ENCODE measurements around the gene TP63.

The TP63 gene

DNA sequence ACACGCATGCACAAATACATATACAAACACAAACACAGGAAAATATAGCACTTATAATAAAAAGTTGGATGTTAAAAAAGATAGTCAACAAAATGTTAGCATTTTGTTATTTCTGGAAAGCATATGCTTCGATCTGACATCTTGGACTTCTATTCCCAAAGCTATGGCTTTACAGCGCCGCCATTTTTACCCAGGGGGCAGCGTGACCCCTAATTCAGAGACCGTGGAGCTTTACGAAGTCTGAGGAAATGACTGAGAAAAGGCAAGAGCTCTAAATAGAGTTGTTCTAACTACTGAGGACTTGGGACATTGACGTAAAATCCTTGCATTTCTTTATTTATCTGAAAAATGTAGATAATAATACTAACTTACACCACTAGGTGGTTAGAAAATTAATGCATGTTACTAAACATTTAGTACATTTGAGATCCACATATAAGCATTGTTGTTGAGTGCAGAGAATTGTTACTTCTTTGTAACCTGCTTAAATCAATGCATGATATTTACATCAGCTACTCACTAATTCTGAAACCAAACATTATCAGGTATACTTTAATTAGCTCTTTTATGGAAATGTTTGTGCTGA is 155.4 kb downstream of the TP63 start:
- DNase-seq, result no peak

DNA sequence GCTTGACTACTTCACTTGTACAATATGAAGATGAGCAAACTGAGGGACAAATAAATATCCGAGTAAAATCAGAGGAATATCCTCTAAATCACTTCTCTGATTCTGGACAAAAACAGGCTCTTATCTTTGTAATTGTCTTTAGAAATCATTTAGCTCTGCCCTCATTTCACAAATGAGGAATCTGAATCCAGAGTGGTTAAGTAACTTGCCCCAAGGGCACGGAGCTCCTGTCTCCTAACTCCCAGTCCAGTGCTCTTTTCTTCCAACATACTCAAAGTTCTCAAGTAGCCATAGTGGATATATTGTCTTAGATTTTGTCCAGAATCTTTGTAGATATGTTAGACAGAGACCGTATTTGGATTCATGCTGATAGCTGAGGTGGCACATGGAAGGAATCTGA is 156.0 kb downstream of the TP63 start:
- no peak for DNase-seq

DNA sequence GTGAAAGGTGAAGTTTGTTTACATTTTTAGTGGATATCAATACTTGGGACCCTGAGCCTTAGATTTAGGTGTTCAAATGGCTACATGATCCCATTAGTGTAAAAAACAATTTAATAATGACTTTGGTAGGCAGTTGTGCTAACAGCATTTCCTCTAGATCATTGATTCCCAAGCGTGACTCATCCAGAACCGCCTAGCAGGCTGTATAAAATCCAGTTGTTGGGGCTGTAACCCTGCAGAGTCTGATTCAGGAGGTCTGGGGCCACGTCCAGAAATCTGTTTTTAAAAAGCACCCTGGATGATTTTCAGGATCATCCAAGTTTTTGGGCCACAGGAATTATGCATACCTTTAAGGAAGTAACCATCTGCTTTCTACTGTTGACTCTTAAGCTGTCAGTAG is 156.4 kb downstream of the TP63 start:
- peak; percentile 66 for DNase-seq

DNA sequence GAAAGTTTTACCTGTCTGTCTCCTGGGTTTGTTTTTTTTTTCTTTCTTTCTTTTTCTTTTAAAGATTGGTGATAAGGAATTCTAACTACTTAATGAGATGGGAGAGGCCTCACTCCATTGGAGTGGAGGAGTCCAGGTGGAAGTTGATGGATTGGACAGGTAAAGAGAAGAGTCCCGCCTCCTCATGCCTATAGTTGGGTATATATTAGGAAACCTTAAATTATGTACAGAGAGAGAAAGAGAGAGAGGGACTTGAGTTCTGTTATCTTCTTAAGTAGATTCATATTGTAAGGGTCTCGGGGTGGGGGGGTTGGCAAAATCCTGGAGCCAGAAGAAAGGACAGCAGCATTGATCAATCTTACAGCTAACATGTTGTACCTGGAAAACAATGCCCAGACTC is 158.2 kb downstream of the TP63 start:
- no peak for DNase-seq

DNA sequence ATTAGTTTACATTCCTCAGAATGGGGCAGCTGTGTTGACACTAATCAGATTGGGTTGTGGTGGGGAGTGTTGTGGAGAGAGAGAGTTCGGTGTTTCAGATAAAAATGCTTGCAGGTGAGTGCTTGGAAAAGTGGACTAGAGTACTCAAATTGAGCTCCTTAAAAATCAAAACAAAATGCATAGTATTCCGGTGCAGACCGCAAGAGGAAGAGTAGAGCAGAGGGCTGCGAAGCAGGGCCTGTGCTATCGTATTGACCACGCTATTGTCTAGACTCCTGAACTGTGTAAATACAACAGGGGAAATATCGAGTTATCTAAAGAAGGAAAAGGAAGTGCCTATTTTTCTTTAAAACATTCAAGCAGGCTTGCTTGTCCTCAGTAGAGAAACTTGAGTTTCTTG is 159.5 kb downstream of the TP63 start:
- DNase-seq, result no peak

DNA sequence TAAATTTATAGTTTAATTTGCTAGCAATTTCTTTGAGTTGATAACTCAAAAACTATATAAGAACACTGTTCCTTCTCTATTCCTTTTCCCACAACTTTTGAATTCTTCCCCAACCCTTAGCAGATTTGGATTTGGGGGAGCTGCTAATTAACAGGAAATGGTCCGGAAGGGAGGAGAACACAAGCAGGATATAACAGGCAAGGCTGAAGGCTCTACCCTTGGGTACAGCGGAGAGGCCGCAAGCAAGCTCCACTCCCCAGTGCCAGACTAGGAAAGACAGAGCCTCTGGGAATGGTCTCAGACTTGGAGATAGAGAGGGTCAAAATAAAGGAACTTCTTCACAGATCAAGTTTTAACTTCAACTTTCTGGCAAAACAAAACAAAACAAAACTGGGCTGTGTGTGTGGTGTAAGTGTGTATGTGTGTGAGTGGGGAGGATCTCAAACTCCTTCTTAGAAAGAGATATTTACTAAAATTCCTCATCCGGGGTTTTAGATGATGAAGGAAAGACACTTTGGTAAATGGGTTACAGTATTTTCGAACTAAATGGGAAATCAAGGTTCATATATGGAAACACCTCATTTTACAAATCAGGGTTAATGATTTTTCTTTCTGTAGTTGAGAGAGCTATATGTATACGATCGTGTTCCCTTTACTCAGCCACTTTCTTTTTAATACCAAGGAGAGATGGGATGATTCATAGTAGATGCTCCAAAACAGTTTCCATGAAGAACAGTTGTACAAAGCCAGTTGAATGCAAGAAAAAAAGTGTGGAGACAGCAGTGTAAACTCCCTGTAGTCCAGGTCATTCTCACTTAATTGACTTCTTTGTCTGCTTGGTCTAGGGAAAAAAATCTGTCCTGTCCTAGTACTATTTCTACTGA is 161.1 kb downstream of the TP63 start:
- no peak for DNase-seq

DNA sequence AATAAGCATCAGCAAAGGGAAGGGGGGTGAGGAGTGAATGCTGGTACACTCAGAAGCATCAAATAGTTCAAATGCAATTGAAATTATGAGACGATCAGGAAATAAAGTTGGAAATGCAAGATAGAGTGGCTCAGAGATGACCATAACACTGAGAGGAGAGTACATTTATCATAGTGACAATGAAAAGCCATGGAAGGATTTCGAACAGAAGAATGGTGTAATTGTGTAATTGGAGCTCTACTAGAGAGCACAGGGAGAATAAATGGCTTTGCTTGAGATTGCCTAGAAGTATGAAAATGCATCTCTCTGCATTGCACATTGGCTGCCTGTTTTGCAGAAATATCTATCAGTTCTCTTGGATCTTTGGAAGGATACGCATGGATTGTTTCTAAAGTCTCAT is 163.3 kb downstream of the TP63 start:
- DNase-seq, result no peak

DNA sequence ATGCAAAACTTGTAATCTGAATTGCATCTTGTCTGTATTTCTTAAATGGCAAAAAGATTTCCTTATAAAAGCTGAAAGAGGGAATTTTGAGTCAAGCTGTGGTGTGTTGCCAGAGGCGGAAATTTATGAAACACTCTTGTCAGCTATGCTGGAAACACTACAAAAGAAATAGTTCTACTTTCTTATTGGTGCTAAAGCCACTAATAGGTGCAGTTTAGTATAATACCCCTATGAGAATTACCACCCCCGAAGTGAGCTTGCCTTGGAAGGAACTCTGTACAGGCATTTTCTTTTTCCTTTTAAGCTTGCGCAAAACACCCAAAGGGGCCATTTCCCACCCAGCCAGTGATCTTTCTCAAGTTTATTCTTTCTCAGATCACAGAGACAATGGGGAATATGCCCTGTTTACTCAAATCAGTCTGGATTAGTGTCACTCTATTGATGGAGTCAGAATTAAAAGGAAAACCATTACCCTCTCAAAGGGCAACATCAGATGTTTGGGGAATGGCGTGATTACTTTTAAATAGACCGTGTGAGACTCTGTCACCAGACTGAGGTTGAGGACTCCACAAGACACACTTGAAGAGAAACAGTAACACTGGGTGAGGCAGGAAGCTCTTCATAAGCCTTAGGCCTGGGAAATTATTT is 166.0 kb downstream of the TP63 start:
- DNase-seq, result no peak

DNA sequence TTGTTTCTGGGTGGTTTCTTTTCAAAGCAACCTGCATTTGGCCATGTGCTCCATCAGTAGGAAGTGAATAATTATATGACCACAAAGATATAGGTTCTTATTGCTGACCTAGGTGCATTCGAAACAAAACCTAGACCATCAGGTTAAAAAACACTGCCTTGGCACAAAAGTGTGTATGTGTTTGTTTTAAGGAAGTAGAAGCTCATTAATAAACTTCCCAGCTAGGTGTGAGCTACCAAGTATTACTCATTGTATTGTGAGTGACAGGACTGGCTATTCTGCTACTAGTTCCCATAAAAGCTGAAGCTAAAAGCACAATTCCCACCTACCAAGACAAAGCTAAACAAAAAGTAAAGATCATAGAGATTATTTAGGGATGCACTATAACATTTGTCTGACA is 168.2 kb downstream of the TP63 start:
- no peak for DNase-seq

DNA sequence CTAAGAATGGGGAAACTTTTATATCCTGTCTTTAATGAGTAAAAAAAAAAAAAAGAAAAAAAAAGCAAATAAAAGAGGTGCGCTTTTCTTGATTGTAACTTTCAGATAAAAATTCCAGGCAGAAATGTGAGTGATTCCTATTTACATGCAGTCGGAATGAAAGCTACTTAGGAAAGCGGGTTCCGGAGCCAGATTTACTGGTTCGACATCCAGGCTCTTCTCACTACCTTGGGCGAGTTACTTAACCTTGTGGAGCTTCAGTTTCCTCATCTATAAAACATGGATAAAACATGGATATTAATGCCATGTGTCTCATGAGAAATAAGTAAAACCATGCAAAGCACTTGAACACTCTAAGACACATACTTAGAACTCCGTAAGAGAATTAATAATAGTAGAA is 169.2 kb downstream of the TP63 start:
- DNase-seq, result no peak

DNA sequence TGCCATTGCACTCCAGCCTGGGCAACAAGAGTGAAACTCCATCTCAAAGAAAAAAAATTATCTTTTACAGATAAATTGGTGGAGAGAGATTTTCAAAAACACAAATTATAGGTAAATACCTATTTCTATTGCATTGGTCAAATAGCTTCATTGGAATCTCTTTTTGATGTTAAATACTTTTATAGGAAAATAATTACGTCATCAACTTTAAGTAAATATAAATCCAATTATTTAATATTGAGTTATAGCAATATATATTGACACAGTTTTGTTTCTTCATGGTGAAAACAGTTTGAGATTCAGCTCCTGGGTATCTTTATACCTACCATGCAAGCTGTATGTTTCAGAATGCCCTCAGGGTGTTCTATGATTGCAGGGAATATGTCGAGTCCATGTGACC is 172.1 kb downstream of the TP63 start:
- no peak for DNase-seq

DNA sequence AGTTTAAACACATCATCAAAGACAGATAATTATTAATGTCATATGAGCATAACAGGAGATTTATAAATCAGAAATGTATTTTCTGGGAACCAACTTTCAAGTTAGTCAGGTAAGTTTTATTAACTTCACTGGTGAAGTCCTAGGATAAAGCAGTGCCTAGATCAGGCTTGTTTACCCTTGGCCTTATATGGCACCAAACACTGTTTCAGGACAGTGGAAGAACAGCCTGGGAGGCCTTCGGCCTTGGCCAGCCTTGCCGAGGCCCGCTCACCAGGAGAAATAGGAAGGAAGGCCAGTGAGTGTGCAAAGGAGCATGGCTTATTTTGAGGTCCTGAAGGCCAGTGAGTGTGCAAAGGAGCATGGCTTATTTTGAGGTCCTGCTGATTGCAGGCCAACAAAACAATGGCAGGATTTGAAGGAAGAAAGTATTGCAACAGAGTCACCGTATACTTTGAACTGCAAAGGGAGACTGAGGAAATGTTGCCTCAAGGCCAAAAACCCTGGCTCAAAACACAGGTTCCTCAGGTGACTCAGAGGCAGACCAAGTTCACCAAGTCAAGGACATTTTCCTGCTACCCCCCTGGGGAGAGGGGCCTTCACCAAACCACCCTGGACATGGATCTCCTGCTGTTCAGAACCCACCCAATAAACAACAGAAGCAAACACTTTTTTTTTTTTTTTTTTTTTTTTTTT is 174.3 kb downstream of the TP63 start:
- DNase-seq, result no peak

DNA sequence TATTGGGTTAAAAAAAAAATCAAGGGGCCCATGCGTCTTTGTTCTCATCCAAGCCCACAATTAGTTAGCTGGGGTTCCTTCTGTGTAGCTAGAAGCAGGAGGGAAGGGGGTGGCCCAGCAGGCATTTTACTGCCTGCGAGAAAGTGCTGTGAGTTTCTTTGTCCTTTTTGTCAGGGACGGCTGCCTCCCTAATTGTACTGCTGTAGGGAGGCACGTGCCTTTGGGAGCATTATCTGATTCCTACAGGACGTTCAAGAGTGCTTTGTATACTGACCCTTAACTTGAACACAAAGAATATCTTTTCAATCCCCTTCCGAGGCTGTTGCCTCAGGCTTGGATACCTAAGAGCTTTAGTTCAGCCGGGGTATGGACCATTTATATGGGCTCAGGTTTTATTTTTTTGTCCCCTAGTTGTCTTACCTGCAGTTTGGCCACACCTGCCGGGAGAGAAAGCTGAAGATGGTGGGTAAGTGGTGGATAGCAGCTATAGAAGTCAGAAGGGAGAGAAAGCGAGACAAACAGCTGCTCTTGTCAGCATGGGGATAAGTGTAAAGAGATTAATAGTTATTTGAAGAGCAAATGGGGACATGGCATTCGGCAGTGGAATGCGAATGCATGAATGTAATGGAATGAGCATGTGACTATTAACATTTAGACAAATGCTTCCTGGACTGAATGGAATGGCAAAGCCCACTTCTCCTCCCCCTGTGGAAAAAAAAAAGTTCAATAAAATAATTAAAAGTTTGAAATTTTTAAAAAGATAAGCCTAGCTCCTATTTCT is 175.2 kb downstream of the TP63 start:
- peak; percentile 78 for DNase-seq

DNA sequence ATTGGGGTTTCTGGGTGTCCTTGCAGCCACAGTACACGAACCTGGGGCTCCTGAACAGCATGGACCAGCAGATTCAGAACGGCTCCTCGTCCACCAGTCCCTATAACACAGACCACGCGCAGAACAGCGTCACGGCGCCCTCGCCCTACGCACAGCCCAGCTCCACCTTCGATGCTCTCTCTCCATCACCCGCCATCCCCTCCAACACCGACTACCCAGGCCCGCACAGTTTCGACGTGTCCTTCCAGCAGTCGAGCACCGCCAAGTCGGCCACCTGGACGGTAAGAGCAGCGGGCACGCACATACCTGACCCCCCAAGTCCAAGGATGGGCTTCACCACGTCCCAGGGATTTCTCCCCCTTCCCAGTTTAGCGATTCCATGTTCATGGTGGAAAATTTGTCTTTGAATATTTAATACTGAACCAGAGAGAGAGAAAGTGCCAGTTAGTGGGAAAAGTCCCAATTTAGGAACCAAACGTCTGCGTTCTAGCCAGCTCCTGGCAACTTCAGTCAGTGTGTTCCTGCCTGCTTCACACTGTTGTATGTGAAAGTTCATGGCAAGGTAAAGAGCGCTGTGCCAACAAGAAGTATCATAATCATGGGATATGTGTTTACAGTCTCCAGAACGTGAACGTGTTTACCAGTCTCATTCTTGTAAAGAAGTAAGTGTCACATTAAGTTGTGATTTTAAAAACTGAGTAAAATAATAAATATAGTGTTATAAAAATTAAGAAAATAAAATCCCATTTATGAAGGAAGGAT is 177.2 kb downstream of the TP63 start:
- no peak for DNase-seq

DNA sequence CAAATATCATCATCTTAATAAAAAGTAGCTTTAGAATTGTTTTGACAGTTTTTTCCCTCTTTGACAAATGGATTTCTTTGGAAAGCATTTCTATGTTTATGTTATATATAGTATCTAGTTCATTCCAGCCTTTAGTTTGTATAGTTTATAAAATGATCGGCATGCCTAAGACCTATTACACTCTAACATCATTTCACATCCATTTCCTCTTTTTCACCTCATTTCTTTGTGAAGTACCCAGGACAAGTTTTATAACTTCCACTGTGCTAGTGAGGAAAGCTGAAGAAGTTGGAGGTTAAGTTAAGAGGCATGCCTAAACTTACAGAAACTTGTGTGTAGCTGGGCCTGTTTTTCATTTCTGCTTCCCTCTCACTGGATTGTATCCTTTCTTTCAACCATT is 178.4 kb downstream of the TP63 start:
- no peak for DNase-seq

DNA sequence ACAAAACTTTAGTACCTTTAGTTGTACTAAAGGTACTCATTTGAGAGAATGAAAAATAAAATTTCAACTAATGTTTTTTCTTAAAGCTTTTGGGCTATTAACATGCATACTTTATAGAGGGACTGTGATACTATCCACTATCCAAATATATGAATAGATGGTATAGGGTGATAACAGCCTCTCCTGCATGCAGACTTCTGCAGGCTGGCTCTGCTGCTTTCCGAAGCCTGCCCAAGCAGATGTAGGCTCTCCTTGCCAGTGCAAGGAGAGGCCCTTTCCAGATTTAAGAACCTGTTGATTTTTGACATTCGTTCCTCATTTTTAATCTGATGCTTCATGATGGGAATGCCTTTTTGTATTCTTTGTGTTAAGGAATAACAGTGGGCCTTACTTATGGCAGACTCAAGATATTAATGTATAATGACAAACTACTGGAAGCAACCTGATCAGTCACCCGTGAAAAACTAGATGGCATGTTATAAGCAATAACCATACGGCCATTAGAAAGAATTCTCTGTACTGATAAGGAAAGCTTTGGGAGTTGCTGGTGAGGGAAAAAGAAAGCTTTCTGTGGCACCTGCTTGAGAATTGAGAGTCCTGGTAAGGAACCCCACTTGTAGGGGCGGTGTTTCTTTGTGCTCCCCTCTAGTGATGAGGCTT is 181.7 kb downstream of the TP63 start:
- no peak for DNase-seq

DNA sequence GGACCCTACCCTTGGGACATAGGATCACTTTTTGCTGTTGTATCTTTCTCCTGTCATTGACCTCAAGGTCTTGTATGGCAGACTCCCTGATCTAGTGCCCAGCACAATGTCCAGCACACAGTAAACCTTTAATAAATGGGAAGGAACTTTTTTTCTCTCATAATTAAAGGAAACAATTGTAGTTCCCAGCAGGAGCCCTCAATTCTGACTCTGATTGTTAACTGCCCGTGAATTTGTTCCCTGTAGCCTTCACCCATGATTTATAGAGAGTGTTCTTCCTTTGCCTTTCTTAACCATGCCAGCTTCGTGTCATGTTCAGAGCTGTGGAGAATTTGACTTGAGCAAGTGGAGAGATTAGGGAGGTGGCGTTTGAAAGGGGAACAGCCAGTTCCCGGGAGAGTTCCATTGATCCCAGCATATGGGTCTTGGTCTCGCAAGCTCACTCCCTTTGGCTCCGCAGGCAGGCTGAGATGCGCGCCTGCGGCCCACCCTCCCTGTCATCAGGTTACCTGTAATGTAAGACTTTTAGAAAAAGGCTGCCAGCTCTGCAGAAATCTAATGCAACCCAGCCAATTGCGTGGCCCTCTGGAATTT is 182.6 kb downstream of the TP63 start:
- no peak for DNase-seq

DNA sequence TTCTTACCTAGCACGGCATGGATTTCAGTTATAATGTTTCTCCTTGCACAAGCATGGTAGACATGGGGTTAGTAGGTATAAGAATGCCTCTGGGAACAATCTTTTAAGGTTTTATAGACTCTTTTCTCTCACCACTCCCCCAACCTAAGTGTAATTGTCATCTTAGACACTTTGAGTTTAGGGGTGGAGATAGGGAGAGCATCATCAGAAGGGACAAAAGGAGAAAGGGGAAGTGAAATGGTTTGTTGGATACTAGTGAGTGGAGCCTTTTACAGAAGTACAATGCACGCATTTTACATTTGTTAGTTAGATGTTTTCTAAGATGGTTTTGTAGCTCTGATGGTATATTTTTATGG is 189.2 kb downstream of the TP63 start:
- DNase-seq, result no peak

DNA sequence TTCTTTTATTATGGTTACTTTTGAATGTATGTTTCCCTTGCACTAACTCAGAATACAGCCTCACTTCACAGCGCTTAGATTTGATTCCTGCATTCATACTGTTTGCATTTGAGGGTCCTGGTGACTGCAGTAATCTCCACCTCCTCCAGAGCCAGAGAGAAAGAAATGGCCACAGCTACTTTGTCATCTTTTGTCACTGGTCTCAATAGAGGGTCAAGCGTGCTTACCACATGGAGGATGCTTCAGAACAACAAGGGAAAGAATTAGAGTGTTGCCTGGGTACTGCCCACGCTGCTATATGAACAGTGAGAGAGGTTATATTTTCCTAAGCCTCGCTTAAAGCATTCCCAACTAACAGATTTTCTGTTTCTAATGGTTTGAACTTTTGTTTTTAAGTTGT is 190.1 kb downstream of the TP63 start:
- DNase-seq, result no peak

DNA sequence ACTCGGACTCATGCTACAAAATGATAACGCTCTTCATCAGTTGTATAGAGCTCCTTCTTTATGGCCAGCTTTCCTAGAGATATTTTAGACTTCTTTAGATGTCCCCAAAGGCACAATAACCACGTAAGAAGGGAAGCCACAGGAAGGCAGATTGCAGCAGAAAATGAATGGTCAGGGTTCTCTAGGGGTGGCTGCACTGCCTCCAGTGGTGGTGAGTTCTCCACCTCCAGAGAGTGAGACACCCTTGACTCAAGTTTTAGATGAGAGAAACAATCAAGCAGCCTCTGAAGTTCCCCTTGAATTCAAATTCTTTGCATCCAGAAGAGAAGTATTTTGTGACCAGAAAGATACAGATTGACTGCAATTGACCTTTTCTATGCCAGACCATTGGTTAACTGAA is 191.5 kb downstream of the TP63 start:
- DNase-seq, result no peak

DNA sequence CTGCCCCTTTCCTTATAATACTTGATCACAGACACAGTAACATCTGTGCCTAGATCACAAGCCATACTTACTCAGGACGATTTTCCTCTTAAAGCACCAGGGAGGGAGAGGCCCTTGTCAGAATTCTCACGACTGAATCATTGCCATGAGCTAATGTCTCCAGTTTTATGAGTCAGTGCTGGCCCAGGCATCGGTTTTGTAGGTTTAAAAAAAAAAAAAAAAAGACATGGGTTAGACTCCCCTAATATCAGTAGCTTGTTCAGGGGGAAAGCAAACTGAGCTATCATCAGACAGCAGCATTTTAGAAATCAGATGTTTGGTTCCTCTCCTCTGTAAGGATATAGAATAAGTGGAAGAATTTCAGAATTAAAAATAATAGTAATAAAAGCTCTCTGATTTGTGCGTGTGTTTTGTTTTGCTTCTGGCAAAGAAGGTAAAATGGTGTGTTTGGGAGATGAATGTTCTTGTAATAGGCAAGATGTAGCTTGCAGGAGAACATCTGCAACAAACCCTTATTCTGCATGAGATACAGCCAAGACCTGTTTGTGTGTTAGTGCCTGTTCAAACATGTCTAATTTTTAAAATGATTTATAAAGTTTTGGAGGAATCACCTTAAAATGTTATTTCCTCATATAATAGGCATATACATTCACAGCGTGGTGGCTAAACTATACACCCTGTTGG is 193.6 kb downstream of the TP63 start:
- DNase-seq, result peak; percentile 93

Measured in fibroblast of upper back skin (primary cell).